Measurements from ENCODE around the gene IDE.

Gene IDE

DNA sequence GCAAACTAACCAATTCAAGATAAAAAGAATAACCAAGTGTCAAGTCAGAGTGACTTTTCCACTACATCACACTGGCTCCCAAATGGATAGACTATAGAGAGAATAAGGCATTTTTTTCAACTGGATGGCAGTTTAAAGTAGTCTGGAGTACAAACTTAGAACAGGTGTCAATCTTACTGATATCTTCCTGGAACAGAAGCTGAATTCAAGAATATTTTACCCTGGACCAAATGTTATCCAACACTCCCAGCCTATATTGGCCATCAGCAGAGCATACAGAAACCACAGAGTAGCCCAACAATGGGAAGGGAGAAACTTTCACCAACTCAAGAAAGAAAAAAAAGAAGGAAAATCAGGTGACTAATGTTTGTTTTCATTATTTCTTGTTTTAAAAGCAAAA lies 11.5 kb downstream of the IDE start:
- DNase-seq, result no peak

- DNase-seq, result no peak
Measured at GRCh38 chr10:92559046-92559445, 14.8 kb downstream of the IDE start.

- no peak for DNase-seq
Measured at GRCh38 chr10:92553959-92554358, 19.9 kb downstream of the IDE start.

DNA sequence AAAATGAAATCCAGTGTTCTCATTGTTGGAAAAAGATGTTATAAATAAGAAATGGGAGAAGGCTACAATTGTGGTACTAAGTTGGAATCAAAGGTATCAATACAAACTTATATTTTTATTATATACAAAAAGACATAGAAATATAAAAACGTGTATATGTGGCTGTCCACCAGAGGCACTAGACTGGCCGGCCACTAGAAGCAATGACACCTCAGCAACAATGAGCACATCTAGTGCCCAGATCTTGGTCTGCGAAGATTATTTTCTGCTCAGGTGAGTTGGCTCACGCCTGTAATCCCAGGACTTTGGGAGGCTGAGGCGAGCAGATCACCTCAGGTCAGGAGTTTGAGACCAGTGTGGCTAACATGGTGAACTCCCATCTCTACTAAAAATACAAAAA lies 21.6 kb downstream of the IDE start:
- no peak for DNase-seq

GRCh38 chr10:92550924-92551323 lies 23.0 kb downstream of the IDE start:
- no peak for DNase-seq

DNA sequence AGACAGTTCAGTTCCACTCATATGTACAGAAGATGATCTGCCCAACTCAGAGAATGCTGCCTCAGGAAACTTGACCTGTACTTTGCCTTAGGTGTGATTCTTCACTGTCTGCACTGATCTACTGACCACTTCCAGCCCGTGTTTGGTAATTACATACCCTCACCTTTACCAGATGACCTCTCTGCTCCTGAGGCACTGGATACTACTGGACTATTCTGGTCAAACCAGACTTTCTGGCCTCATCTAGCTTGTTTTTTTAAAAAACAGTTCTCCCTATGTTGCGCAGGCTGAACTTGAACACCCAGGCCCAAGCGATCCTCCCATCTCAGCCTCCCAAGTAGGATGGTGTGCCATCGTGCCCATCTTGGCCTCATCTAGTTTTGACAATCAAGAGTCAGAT lies 26.2 kb downstream of the IDE start:
- no peak for DNase-seq

- DNase-seq, result no peak
Measured at GRCh38 chr10:92545556-92545955, 28.3 kb downstream of the IDE start.

DNA sequence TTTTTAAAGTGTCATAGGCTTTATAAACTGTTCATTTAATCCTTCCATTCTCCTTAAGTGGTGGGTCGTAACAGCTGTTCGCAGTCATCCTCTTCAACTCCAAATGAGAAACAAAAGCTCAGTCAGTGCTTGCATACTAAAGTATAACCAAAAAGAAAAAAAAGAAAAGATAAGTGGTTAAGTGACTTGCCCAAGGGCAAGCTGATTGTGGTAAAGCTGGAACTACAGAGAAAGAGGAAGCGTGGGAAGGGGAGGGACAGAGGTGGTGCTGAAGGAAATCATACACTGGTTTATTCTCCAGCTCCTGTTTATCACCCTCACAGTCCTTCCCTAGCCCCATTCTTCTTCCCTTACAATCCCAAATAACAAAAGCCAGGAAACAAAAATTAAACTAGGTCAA lies 29.6 kb downstream of the IDE start:
- no peak for DNase-seq

DNA sequence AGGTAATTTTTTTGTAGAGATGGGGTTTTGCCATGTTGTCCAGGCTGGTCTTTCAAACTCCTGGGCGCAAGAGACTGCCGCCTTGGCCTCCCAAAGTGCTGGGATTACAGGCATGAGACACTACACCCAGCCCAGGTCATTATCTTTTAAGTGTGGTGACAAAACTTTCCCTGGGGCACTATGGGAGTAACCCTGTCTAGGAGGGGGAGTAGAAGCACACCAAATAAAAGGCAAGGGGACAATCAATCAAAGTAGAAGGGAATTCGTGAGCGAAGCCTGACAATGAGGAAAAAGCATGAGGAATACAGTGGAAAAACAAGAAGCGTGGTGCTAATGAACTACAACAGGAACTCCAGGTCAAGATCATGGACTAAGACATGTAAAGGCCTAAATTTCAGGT lies 31.4 kb downstream of the IDE start:
- no peak for DNase-seq

DNA sequence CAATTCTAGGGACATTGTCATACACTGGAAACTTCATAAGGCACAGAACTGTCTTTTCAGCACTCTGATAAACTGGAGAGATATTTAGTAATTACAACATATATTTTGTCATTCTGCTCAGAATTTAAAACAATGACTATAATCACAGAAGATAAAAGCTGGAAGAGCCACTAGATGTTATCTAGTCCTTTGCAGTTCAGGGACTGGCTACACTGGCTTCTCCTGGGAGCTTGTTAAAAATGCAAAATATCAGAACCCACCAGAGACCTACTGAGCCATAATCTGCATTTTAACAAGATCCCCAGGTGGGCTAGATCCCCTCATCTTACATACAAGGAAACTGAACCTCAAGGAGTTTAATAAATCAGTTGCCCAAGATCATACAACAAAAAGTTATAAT lies 32.3 kb downstream of the IDE start:
- DNase-seq, result no peak

- no peak for DNase-seq
Measured at GRCh38 chr10:92538231-92538958, 35.5 kb downstream of the IDE start.

GRCh38 chr10:92530891-92531535 lies 42.9 kb downstream of the IDE start:
- no peak for DNase-seq

DNA sequence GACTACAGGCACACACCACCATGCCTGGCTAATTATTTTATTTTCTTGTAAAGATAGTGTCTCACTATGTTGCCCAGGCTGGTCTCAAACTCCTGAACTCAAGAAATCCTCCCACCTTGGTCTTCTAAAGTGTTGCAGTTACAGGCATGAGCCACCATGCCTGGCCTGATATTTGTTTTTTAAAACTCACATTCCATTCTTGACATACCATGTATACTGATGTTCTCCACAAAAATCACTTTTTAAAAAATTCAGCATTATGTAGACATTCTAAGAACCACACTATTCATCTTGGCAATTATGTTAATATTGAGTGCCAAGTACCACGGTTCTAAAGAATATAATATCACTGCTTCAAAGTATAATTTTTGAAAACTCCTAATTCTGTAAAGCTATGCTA lies 43.5 kb downstream of the IDE start:
- DNase-seq, result no peak

DNA sequence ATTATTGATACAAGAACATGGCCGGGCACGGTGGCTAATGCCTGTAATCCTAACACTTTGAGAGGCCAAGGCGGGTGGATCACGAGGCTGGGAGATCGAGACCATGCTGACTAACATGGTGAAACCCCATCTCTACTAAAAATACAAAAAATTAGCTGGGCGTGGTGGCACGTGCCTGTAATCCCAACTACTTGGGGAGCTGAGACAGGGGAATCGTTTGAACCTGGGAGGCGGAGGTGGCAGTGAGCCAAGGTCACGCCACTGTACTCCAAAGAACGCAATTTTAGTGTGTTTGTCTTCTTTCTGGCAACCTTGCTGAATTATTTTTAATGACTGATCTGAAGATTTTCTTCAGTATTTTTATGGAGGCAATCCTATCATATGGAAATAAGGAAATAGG lies 46.2 kb downstream of the IDE start:
- no peak for DNase-seq

DNA sequence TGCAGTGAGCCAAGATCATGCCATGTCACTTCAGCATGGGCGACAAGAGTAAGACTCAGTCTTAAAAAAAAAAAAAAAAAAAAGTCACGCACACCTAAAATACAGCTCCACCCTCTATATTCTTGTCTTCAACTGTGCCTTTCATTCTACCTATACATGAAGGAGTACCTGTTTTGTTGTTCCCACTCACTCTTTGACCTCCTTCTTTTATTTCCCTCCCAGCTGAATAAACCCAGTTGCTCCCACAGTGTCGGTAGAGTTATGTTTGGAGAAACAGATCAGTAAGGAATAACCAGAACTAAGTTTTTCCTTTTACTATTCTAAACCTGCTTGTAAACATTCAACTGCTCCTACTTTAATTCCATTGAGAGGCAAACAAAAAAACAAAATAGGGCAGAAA lies 50.3 kb downstream of the IDE start:
- no peak for DNase-seq

DNA sequence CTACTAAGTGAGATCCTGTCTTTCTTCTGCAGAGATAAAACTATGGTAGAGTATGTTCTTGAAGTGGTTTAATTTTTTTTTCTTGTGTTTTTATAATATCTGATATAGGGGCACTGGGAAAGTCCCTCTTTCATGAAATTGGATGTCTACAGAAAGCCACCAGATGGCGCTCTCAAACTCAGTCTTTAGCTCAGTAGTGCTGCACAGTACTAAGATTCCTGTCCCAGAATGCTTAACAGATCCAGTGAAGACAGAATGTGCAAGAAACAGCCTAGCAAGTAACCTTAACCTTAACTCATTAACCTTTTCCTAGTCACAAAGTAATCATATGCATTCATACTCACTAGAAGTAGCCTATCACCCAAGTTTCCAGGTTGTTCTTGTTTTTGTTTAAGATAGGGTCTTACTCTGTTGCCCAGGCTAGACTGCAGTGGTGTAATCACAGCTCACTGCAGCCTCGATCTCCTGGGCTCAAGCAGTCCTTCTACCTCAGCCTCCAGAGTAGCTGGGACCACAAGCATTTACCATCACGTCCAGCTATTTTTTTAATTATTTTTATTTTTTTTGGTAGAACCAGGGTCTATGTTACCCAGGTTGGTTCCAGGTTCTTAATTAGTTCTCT lies 56.7 kb downstream of the IDE start:
- DNase-seq, result peak; percentile 23

GRCh38 chr10:92508866-92509265 lies 65.0 kb downstream of the IDE start:
- DNase-seq, result no peak

GRCh38 chr10:92506336-92506735 lies 67.6 kb downstream of the IDE start:
- DNase-seq, result no peak

GRCh38 chr10:92505044-92505443 lies 68.8 kb downstream of the IDE start:
- no peak for DNase-seq

- no peak for DNase-seq
Measured at GRCh38 chr10:92502296-92502808, 71.5 kb downstream of the IDE start.

DNA sequence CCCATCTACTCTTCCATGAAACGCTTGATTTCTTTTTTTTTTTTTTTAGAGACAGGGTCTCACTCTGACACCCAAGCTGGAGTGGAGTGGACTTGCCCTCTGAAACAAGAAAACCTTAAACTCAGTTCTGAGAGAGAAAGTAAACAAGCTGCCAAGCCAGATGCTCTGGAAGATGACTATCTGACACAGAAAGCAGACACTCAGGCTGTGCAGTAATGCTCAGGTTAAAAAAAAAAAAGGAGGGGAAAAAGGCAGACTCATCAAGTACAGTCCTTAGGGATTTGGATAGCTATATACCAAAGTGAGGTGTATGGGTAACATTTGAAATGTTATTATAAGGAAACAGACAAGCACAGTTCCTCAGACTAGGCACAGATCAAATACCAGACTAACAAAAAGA lies 80.5 kb downstream of the IDE start:
- no peak for DNase-seq

- DNase-seq, result no peak
Measured at GRCh38 chr10:92492748-92493240, 81.1 kb downstream of the IDE start.

GRCh38 chr10:92490387-92490786 lies 83.5 kb downstream of the IDE start:
- no peak for DNase-seq

DNA sequence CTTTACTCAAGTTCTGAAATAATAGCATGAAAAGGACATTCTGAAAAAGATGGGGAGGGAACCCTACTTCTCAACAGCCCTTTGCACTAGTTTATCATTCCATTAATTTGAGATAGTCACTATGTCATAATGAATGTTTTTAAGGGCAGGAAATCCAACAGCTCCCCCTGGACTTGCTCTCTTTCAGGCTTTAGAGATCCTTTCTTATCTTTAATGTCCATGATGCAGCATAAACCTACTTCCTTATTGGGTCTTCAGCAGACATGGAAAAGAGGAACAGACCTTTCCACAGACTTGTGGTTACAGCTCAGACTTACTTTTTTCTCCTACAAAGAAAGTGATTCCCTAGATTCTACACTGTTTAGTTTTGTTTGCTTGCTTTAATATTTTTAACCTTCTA lies 87.3 kb downstream of the IDE start:
- no peak for DNase-seq
